ENCODE measurements around the gene GMCL2.

- TF ChIP-seq POLR2A (IDR thresholded peaks at IDR 0.05) = no peak
- TF ChIP-seq CTCF (IDR thresholded peaks at IDR 0.05) = no peak
Measured at GRCh38 chr5:178137991-178138390, 49.2 kb downstream of the GMCL2 start.
